HG03103 (cell line): ENCODE results near the gene RALGPS1.

Experiments
- ATAC-seq: cut with Tn5 transposase; IDR thresholded peaks from one replicate; pipeline ENCODE4 v1.9.1; 2021; ENCODE audit warnings: low read depth; ENCODE audit not compliant: unreplicated experiment

The RALGPS1 gene

GRCh38 chr9:126953041-126953809 lies 38.6 kb downstream of the RALGPS1 start:
- no peak for ATAC-seq

- ATAC-seq: no peak
These were observed 41.2 kb downstream of the RALGPS1 start for GRCh38 chr9:126955811-126956210.

GRCh38 chr9:126956917-126957686 lies 42.5 kb downstream of the RALGPS1 start:
- ATAC-seq: no peak

- no peak for ATAC-seq
These were observed 43.1 kb downstream of the RALGPS1 start for GRCh38 chr9:126957687-126958053.

- no peak for ATAC-seq
These were observed 44.8 kb downstream of the RALGPS1 start for GRCh38 chr9:126959336-126959735.

- no peak for ATAC-seq
These were observed 45.3 kb downstream of the RALGPS1 start for GRCh38 chr9:126959917-126960316.

- no peak for ATAC-seq
These were observed 47.8 kb downstream of the RALGPS1 start for GRCh38 chr9:126962336-126962735.

- no peak for ATAC-seq
These were observed 50.5 kb downstream of the RALGPS1 start for GRCh38 chr9:126965077-126965476.

- no peak for ATAC-seq
These were observed 51.2 kb downstream of the RALGPS1 start for GRCh38 chr9:126965541-126966428.

- ATAC-seq: no peak
These were observed 56.7 kb downstream of the RALGPS1 start for GRCh38 chr9:126971261-126971660.

- no peak for ATAC-seq
These were observed 59.3 kb downstream of the RALGPS1 start for GRCh38 chr9:126973651-126974529.

GRCh38 chr9:126974594-126974993 lies 60.0 kb downstream of the RALGPS1 start:
- no peak for ATAC-seq

- ATAC-seq: no peak
These were observed 61.0 kb downstream of the RALGPS1 start for GRCh38 chr9:126975327-126976220.

- no peak for ATAC-seq
These were observed 64.9 kb downstream of the RALGPS1 start for GRCh38 chr9:126979461-126979860.

- ATAC-seq: no peak
These were observed 65.6 kb downstream of the RALGPS1 start for GRCh38 chr9:126980231-126980630.

- ATAC-seq: no peak
These were observed 66.6 kb downstream of the RALGPS1 start for GRCh38 chr9:126981218-126981617.

GRCh38 chr9:126982215-126983002 lies 67.8 kb downstream of the RALGPS1 start:
- ATAC-seq: no peak

- ATAC-seq: no peak
These were observed 69.2 kb downstream of the RALGPS1 start for GRCh38 chr9:126983767-126984166.
